HepG2 (cell line): ENCODE measurements around the gene FAM43B. TPM values are rescaled to one million over a fixed set of nuclear protein-coding genes. Genes with fewer than 3 reads are reported as not detected.

Experiments
- ATF1 ChIP-seq: IDR thresholded peaks from 2 replicates; pipeline ENCODE4 v1.6.1; 2016; ENCODE audit warnings: mild to moderate bottlenecking, control low read depth
- FOSL2 ChIP-seq: sonication (generic); formaldehyde crosslinking; IDR thresholded peaks from 2 replicates; pipeline ENCODE4 v1.4.0; 2020; ENCODE audit warnings: missing genetic modification reagents
- GATA4 ChIP-seq: sonication (generic); IDR thresholded peaks from 2 replicates; pipeline ENCODE4 v1.6.1; 2016; ENCODE audit warnings: antibody characterized with exemption, low read depth, borderline replicate concordance
- GFI1 ChIP-seq: sonication (generic); formaldehyde crosslinking; IDR thresholded peaks from 2 replicates; pipeline ENCODE4 v1.5.0; 2020; ENCODE audit warnings: missing genetic modification reagents, mild to moderate bottlenecking, borderline replicate concordance
- HCFC1 ChIP-seq: fragments of 150-350 bp; IDR thresholded peaks from 2 replicates; pipeline ENCODE4 v1.6.1; 2014; ENCODE audit warnings: low read depth, low read length
- MEIS1 ChIP-seq: sonication (generic); formaldehyde crosslinking; IDR thresholded peaks from 2 replicates; pipeline ENCODE4 v1.9.0; 2021; ENCODE audit warnings: mild to moderate bottlenecking, missing genetic modification reagents, moderate library complexity, borderline replicate concordance
- MTA1 ChIP-seq: sonication (generic); formaldehyde crosslinking; IDR thresholded peaks from 2 replicates; pipeline ENCODE4 v1.4.0; 2020; ENCODE audit warnings: missing genetic modification reagents, mild to moderate bottlenecking, borderline replicate concordance
- MYC ChIP-seq: sonication (generic); formaldehyde crosslinking; IDR thresholded peaks from 2 replicates; pipeline ENCODE4 v1.9.0; 2021; ENCODE audit warnings: missing genetic modification reagents, borderline replicate concordance
- PAX8 ChIP-seq: sonication (generic); formaldehyde crosslinking; IDR thresholded peaks from 2 replicates; pipeline ENCODE4 v1.8.0; 2022; ENCODE audit warnings: mild to moderate bottlenecking, missing genetic modification reagents, borderline replicate concordance
- RXRA ChIP-seq: sonication (generic); formaldehyde crosslinking; IDR thresholded peaks from 2 replicates; pipeline ENCODE4 v1.5.1; 2020; ENCODE audit warnings: missing genetic modification reagents
- SRSF9 ChIP-seq: fragments of 200-400 bp; formaldehyde crosslinking; IDR thresholded peaks from 2 replicates; pipeline ENCODE4 v1.6.1; 2018; ENCODE audit warnings: borderline replicate concordance, mild to moderate bottlenecking, low read depth, low read length; ENCODE audit not compliant: insufficient read depth, poor library complexity, severe bottlenecking
- STAG1 ChIP-seq: sonication (generic); formaldehyde crosslinking; IDR thresholded peaks from 2 replicates; pipeline ENCODE4 v1.4.0; 2020; ENCODE audit warnings: missing genetic modification reagents
- TBL1XR1 ChIP-seq: fragments of 150-350 bp; IDR thresholded peaks from 2 replicates; pipeline ENCODE4 v1.6.1; 2014; ENCODE audit warnings: borderline replicate concordance, low read length; ENCODE audit not compliant: partially characterized antibody
- ZNF205 ChIP-seq: IDR thresholded peaks from 2 replicates; pipeline ENCODE4 v1.6.1; 2018; ENCODE audit warnings: missing biosample characterization, missing genetic modification reagents
- ZNF24 ChIP-seq: fragments of 450-650 bp; IDR thresholded peaks from 2 replicates; pipeline ENCODE4 v1.6.1; 2017; ENCODE audit warnings: antibody characterized with exemption, mild to moderate bottlenecking
- ZNF260 ChIP-seq: sonication (generic); formaldehyde crosslinking; IDR thresholded peaks from 2 replicates; pipeline ENCODE4 v1.4.0; 2020; ENCODE audit warnings: missing genetic modification reagents, low read depth, mild to moderate bottlenecking, borderline replicate concordance
- ZNF501 ChIP-seq: sonication (generic); formaldehyde crosslinking; IDR thresholded peaks from 2 replicates; pipeline ENCODE4 v1.5.1; 2020; ENCODE audit warnings: mild to moderate bottlenecking, moderate library complexity, missing genetic modification reagents
- ZNF577 ChIP-seq: sonication (generic); formaldehyde crosslinking; IDR thresholded peaks from 2 replicates; pipeline ENCODE4 v1.4.0; 2020; ENCODE audit warnings: mild to moderate bottlenecking, low read depth, missing genetic modification reagents, borderline replicate concordance
- polyA plus RNA-seq, 8 experiments: library from polyadenylated mRNA; depleted of rRNA in 3 of 8; stranded (reverse) in 7 of 8; unstranded in 1 of 8; fragments of >200 nt; fragmentation: Illumina TruSeq in 4 of 8; extraction: Trizol in 4 of 8; gene quantifications; 2 replicates each; pipeline versions ENCODE4 v1.2.1 to v1.2.3, GENCODE V29; 2011 to 2016; ENCODE audit warnings: low read depth in 4 of 8, missing spikeins in 1 of 8, mixed read lengths in 1 of 8; ENCODE audit not compliant: insufficient read depth in 1 of 8
- total RNA-seq, 5 experiments: library from RNA; depleted of rRNA; stranded (reverse); fragments of >200 nt; fragmentation: Illumina TruSeq; extraction: Trizol; gene quantifications; 2 replicates each; pipeline ENCODE4 v1.2.3, GENCODE V29; 2016; ENCODE audit warnings: low read depth in 1 of 5
- TF ChIP-seq, protein P1 (sequence below): sonication (generic); formaldehyde crosslinking; conservative IDR thresholded peaks from 2 replicates; pipeline ENCODE4 v1.4.0; 2020; ENCODE audit warnings: mild to moderate bottlenecking, missing genetic modification reagents, moderate library complexity
- TF ChIP-seq, protein P2 (sequence below): sonication (generic); formaldehyde crosslinking; IDR thresholded peaks from 2 replicates; pipeline ENCODE4 v1.5.0; 2020; ENCODE audit warnings: missing genetic modification reagents
- TF ChIP-seq, protein P3 (sequence below): sonication (generic); formaldehyde crosslinking; IDR thresholded peaks from 2 replicates; pipeline ENCODE4 v1.4.0; 2020; ENCODE audit warnings: missing genetic modification reagents

FAM43B gene
- total and polyA plus RNA-seq, 2 of the 13 experiments (the other 11 are each of a cell fraction or from before 2014, with no cell fraction given), result 0.63 to 3.7 TPM

DNA sequence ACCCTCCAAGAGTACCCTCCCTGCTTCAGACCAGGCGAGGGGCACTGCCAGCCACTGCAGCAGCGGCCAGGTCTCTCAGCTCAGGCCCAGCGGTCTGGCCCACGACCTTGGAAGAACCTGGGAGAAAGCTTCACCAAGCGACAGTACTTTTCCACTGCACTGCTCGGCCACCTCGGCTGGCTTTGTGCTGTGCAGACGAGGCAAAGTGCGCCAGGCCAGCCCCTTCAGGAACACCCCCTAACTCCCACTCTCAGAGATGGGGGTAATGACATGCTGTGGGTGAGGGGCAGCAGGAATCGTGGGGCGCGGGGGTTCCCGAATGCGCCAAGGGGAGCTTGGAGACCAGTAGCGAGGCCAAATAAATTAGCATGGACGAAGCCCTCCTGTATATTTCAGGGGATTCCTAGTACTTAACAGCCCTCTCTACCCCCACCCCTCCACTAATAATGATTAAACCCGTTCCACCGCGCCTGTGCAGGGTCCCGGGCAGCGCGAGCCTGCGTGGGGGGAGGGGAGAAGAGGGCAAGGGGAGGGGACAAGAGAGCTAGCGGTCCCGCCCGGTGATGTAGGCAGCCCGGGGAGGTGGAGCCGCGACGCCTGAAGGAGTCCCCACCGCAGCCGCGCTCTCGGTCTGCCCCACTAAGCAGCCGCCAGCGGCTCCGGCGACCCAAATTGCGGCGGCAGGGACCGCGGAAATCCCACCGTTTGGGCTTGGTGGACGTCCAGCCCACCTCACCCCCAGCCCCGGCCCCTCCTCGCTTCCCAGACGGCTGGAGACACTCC lies at the start of gene FAM43B (continued):
- TF ChIP-seq, protein P1, sequence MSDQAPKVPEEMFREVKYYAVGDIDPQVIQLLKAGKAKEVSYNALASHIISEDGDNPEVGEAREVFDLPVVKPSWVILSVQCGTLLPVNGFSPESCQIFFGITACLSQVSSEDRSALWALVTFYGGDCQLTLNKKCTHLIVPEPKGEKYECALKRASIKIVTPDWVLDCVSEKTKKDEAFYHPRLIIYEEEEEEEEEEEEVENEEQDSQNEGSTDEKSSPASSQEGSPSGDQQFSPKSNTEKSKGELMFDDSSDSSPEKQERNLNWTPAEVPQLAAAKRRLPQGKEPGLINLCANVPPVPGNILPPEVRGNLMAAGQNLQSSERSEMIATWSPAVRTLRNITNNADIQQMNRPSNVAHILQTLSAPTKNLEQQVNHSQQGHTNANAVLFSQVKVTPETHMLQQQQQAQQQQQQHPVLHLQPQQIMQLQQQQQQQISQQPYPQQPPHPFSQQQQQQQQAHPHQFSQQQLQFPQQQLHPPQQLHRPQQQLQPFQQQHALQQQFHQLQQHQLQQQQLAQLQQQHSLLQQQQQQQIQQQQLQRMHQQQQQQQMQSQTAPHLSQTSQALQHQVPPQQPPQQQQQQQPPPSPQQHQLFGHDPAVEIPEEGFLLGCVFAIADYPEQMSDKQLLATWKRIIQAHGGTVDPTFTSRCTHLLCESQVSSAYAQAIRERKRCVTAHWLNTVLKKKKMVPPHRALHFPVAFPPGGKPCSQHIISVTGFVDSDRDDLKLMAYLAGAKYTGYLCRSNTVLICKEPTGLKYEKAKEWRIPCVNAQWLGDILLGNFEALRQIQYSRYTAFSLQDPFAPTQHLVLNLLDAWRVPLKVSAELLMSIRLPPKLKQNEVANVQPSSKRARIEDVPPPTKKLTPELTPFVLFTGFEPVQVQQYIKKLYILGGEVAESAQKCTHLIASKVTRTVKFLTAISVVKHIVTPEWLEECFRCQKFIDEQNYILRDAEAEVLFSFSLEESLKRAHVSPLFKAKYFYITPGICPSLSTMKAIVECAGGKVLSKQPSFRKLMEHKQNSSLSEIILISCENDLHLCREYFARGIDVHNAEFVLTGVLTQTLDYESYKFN (CRISPR knock-in tag), result peak; percentile 79
- TF ChIP-seq TBL1XR1 (no peak), PAX8 (CRISPR knock-in tag) (no peak), ZNF24 (no peak), FOSL2 (CRISPR knock-in tag) (no peak), MYC (CRISPR knock-in tag) (no peak; the same call in 1 of the 2 replicates), SRSF9 (no peak), ZNF501 (CRISPR knock-in tag) (peak; percentile 75; the same call in 1 of the 2 replicates), RXRA (CRISPR knock-in tag) (peak; percentile 70), ZNF260 (no peak), ATF1 (CRISPR knock-in tag) (0 out of 2 replicates have a peak, but pooled peaks have one; percentile 21), STAG1 (CRISPR knock-in tag) (no peak), HCFC1 (no peak), GFI1 (CRISPR knock-in tag) (peak; percentile 43; the same call in 1 of the 2 replicates), ZNF577 (CRISPR knock-in tag) (no peak), GATA4 (peak; percentile 66; the same call in 1 of the 2 replicates), MEIS1 (CRISPR knock-in tag) (0 out of 2 replicates have a peak, but pooled peaks have one; percentile 9), MTA1 (CRISPR knock-in tag) (peak; percentile 65; the same call in 1 of the 2 replicates), ZNF205 (no peak)
- TF ChIP-seq, protein P2, sequence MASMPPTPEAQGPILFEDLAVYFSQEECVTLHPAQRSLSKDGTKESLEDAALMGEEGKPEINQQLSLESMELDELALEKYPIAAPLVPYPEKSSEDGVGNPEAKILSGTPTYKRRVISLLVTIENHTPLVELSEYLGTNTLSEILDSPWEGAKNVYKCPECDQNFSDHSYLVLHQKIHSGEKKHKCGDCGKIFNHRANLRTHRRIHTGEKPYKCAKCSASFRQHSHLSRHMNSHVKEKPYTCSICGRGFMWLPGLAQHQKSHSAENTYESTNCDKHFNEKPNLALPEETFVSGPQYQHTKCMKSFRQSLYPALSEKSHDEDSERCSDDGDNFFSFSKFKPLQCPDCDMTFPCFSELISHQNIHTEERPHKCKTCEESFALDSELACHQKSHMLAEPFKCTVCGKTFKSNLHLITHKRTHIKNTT (CRISPR knock-in tag), result no peak
- TF ChIP-seq, protein P3, sequence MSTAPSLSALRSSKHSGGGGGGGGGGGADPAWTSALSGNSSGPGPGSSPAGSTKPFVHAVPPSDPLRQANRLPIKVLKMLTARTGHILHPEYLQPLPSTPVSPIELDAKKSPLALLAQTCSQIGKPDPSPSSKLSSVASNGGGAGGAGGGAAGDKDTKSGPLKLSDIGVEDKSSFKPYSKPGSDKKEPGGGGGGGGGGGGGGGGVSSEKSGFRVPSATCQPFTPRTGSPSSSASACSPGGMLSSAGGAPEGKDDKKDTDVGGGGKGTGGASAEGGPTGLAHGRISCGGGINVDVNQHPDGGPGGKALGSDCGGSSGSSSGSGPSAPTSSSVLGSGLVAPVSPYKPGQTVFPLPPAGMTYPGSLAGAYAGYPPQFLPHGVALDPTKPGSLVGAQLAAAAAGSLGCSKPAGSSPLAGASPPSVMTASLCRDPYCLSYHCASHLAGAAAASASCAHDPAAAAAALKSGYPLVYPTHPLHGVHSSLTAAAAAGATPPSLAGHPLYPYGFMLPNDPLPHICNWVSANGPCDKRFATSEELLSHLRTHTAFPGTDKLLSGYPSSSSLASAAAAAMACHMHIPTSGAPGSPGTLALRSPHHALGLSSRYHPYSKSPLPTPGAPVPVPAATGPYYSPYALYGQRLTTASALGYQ, result no peak
